ENCODE results near the gene PARG. TPM values are rescaled to one million over a fixed set of nuclear protein-coding genes. Genes with fewer than 3 reads are reported as not detected.

PARG gene
- polyA plus RNA-seq, 1 of the 3 experiments (the other 2 are of a cell fraction): 12.1 TPM

DNA sequence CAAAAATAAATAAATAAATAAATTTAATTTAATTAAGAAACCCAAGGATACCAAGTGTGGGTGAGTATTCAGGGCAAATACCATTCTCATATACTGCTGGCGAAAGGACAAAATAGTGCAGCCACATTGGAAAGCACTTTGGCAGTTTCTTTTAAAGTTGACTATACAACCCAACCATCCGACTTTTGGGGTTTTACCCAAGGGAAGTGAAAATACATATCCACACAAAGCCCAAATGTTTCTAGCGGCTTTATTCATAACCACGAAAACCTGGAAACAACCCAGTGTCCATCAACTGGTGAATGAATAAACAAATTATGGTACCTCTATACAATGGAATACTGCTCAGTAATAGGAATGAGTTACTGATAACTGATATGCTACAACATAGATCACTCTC lies 143.6 kb downstream of the PARG start:
- Histone ChIP-seq H3K9ac (no peak overlapping the region), H3K4me2 (no peak overlapping the region), H3K36me3 (replicated peaks in 1 of 2; ENCODE audit: control insufficient read depth in 1 of 2, insufficient read depth in 2 of 2, low read length in 1 of 2) (no peaks in the 10 kb centered on the region), H3K9me2 (no peaks in the 10 kb centered on the region), H3K27me3 (ENCODE audit: insufficient read depth) (no peaks in the 10 kb centered on the region), H3K9me3 (no peaks in the 10 kb centered on the region), H3K4me1 (ENCODE audit: control insufficient read depth in 1 of 2, insufficient read depth in 2 of 2, low read depth in 1 of 2, low read length in 1 of 2) (no peaks in the 10 kb centered on the region), H3K79me2 (ENCODE audit: insufficient read depth) (no peaks in the 10 kb centered on the region), H3F3A (replicated peaks; ENCODE audit: insufficient read depth) (no peaks in the 10 kb centered on the region), H4K20me1 (ENCODE audit: insufficient read depth) (no peaks in the 10 kb centered on the region), H2AFZ (ENCODE audit: low read depth) (no peak overlapping the region), H3K4me3 (ENCODE audit: low read depth in 2 of 2, low read length in 1 of 2) (no peak overlapping the region), H3K27ac (ENCODE audit: low read depth in 2 of 2, low read length in 1 of 2) (no peak overlapping the region)
- TF ChIP-seq, protein P1, sequence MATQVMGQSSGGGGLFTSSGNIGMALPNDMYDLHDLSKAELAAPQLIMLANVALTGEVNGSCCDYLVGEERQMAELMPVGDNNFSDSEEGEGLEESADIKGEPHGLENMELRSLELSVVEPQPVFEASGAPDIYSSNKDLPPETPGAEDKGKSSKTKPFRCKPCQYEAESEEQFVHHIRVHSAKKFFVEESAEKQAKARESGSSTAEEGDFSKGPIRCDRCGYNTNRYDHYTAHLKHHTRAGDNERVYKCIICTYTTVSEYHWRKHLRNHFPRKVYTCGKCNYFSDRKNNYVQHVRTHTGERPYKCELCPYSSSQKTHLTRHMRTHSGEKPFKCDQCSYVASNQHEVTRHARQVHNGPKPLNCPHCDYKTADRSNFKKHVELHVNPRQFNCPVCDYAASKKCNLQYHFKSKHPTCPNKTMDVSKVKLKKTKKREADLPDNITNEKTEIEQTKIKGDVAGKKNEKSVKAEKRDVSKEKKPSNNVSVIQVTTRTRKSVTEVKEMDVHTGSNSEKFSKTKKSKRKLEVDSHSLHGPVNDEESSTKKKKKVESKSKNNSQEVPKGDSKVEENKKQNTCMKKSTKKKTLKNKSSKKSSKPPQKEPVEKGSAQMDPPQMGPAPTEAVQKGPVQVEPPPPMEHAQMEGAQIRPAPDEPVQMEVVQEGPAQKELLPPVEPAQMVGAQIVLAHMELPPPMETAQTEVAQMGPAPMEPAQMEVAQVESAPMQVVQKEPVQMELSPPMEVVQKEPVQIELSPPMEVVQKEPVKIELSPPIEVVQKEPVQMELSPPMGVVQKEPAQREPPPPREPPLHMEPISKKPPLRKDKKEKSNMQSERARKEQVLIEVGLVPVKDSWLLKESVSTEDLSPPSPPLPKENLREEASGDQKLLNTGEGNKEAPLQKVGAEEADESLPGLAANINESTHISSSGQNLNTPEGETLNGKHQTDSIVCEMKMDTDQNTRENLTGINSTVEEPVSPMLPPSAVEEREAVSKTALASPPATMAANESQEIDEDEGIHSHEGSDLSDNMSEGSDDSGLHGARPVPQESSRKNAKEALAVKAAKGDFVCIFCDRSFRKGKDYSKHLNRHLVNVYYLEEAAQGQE (IDR thresholded peaks at IDR 0.05; ENCODE audit: low read depth, low read length): no peak
- TF ChIP-seq JUND (IDR thresholded peaks at IDR 0.05) (no peak), YY1 (IDR thresholded peaks at IDR 0.05; ENCODE audit: low read depth) (no peak), GABPA (IDR thresholded peaks at IDR 0.05; ENCODE audit: low read depth) (no peak), SMC3 (IDR thresholded peaks at IDR 0.05; ENCODE audit: low read depth, low read length) (no peak), CHD2 (IDR thresholded peaks at IDR 0.05; ENCODE audit: low read length, partially characterized antibody) (no peak)
- TF ChIP-seq, protein P2, sequence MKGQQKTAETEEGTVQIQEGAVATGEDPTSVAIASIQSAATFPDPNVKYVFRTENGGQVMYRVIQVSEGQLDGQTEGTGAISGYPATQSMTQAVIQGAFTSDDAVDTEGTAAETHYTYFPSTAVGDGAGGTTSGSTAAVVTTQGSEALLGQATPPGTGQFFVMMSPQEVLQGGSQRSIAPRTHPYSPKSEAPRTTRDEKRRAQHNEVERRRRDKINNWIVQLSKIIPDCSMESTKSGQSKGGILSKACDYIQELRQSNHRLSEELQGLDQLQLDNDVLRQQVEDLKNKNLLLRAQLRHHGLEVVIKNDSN (IDR thresholded peaks at IDR 0.05; ENCODE audit: borderline replicate concordance, low read depth): no peak
- ChIA-PET POLR2A (no interaction called here), CTCF (no interaction called here)
- DNase-seq: no peak
- 66% methylated on average over 4 of the region's 4 CpGs for WGBS (ENCODE audit: low lambda C conversion rate)

DNA sequence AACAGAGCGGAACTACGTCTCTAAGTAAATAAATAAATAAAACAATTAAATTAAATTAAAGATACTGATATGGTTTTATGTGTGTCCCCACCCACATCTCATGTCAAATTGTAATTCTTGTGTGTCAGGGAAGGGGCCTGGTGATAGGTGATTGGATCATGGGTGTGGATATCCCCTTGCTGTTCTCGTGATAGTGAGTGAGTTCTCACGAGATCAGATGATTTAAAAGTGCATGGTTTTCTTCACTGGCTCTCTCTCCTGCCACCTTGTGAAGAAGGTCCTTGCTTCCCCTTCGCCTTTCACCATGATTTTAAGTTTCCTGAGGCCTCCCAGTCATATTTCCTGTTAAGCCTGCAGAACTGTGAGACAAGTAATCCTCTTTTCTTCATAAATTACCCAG lies 150.7 kb downstream of the PARG start:
- WGBS (ENCODE audit: low lambda C conversion rate): 77% methylated on average over 5 of the region's 5 CpGs

More for the DNA sequence above, 150.7 kb downstream of the PARG start:
- POLR2A ChIA-PET: no interaction called here
- no peak overlapping the region for H3K27ac ChIP-seq (ENCODE audit: low read depth in 2 of 2, low read length in 1 of 2)
- H4K20me1 ChIP-seq (ENCODE audit: insufficient read depth): no peaks in the 10 kb centered on the region
- no peaks in the 10 kb centered on the region for H3K4me1 ChIP-seq (ENCODE audit: control insufficient read depth in 1 of 2, insufficient read depth in 2 of 2, low read depth in 1 of 2, low read length in 1 of 2)
- H3K9me3 ChIP-seq: no peaks in the 10 kb centered on the region
- CTCF ChIA-PET: interaction anchor here (1.6 to 1.7 kb wide), 3 partner anchors 13 to 198 kb away, joined by 5 to 7 read pairs (median 6); no protein-coding TSS in a partner anchor
- H2AFZ ChIP-seq (ENCODE audit: low read depth): no peak overlapping the region
- no peaks in the 10 kb centered on the region for H3K36me3 ChIP-seq (replicated peaks in 1 of 2; ENCODE audit: control insufficient read depth in 1 of 2, insufficient read depth in 2 of 2, low read length in 1 of 2)
- no peaks in the 10 kb centered on the region for H3K27me3 ChIP-seq (ENCODE audit: insufficient read depth)
- no peaks in the 10 kb centered on the region for H3F3A ChIP-seq (replicated peaks; ENCODE audit: insufficient read depth)
- DNase-seq: no peak
- no peak overlapping the region for H3K4me3 ChIP-seq (ENCODE audit: low read depth in 2 of 2, low read length in 1 of 2)
- no peaks in the 10 kb centered on the region for H3K79me2 ChIP-seq (ENCODE audit: insufficient read depth)
- TF ChIP-seq EZH2phosphoT487 (IDR thresholded peaks at IDR 0.05; ENCODE audit: borderline replicate concordance, low read depth) (no peak), GATA2 (CRISPR knock-in tag; IDR thresholded peaks at IDR 0.05) (no peak), NRF1 (IDR thresholded peaks at IDR 0.05; ENCODE audit: low read depth, low read length) (no peak), SMC3 (IDR thresholded peaks at IDR 0.05; ENCODE audit: low read depth, low read length) (no peak)
- TF ChIP-seq, protein P3, sequence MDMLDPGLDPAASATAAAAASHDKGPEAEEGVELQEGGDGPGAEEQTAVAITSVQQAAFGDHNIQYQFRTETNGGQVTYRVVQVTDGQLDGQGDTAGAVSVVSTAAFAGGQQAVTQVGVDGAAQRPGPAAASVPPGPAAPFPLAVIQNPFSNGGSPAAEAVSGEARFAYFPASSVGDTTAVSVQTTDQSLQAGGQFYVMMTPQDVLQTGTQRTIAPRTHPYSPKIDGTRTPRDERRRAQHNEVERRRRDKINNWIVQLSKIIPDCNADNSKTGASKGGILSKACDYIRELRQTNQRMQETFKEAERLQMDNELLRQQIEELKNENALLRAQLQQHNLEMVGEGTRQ (IDR thresholded peaks at IDR 0.05; ENCODE audit: borderline replicate concordance, low read depth, low read length): no peak
- TF ChIP-seq, protein P1 (IDR thresholded peaks at IDR 0.05; ENCODE audit: low read depth, low read length): no peak
- H3K4me2 ChIP-seq: no peak overlapping the region
- H3K9me2 ChIP-seq: no peaks in the 10 kb centered on the region
- H3K9ac ChIP-seq: no peak overlapping the region

Measured in SK-N-SH (cell line).